CD4-positive, alpha-beta T cell treated with Interleukin-17A for 1 hour (primary cell): Measurements from ENCODE around the gene IL20.

Source experiments
- DNase-seq: peaks from one replicate; pipeline ENCODE4 v3.0.0-alpha.2; 2020

IL20 gene

GRCh38 chr1:206864939-206865671, at the start of gene IL20:
Gene IL20 (plus strand): TSS chr1:206865623. CDS start chr1:206865853, 230 bp downstream.
- peak; percentile 83 for DNase-seq

GRCh38 chr1:206816390-206817287, 48.8 kb upstream of the IL20 start:
- DNase-seq, result peak; percentile 70

GRCh38 chr1:206821493-206821892, 43.9 kb upstream of the IL20 start:
- DNase-seq, result no peak

GRCh38 chr1:206823727-206824126, 41.7 kb upstream of the IL20 start:
- no peak for DNase-seq

GRCh38 chr1:206824331-206824730, 41.1 kb upstream of the IL20 start:
- no peak for DNase-seq

GRCh38 chr1:206826394-206826793, 39.0 kb upstream of the IL20 start:
- no peak for DNase-seq

- no peak for DNase-seq
Observed at GRCh38 chr1:206828061-206828460, 37.4 kb upstream of the IL20 start.

GRCh38 chr1:206828765-206829164, 36.7 kb upstream of the IL20 start:
- DNase-seq, result no peak

GRCh38 chr1:206829282-206829681, 36.1 kb upstream of the IL20 start:
- peak; percentile 19 for DNase-seq

GRCh38 chr1:206829875-206830274, 35.5 kb upstream of the IL20 start:
- DNase-seq, result peak; percentile 13

GRCh38 chr1:206831650-206832049, 33.8 kb upstream of the IL20 start:
- DNase-seq, result no peak

GRCh38 chr1:206832352-206832880, 33.0 kb upstream of the IL20 start:
- DNase-seq, result no peak

GRCh38 chr1:206833106-206833680, 32.2 kb upstream of the IL20 start:
- DNase-seq, result no peak

GRCh38 chr1:206833801-206834200, 31.6 kb upstream of the IL20 start:
- no peak for DNase-seq

GRCh38 chr1:206834217-206834616, 31.2 kb upstream of the IL20 start:
- no peak for DNase-seq

- DNase-seq, result peak; percentile 28
Observed at GRCh38 chr1:206834711-206835110, 30.7 kb upstream of the IL20 start.

GRCh38 chr1:206835186-206835585, 30.2 kb upstream of the IL20 start:
- no peak for DNase-seq

- no peak for DNase-seq
Observed at GRCh38 chr1:206836111-206836510, 29.3 kb upstream of the IL20 start.

- no peak for DNase-seq
Observed at GRCh38 chr1:206839006-206839560, 26.3 kb upstream of the IL20 start.

- no peak for DNase-seq
Observed at GRCh38 chr1:206839857-206840256, 25.6 kb upstream of the IL20 start.

- no peak for DNase-seq
Observed at GRCh38 chr1:206841609-206842323, 23.7 kb upstream of the IL20 start.

- no peak for DNase-seq
Observed at GRCh38 chr1:206842854-206843253, 22.6 kb upstream of the IL20 start.
